ENCODE data around the gene TNFSF15. TPM values are rescaled to one million over a fixed set of nuclear protein-coding genes. Genes with fewer than 3 reads are reported as not detected.
"Not testable (repeated sequence)": the region's sequence is repeated elsewhere in the genome, so short reads cannot be mapped to it uniquely, and the experiment has no call there.

Gene TNFSF15
- total RNA-seq, 1 donor from 2014 or later: 0.59 TPM

DNA sequence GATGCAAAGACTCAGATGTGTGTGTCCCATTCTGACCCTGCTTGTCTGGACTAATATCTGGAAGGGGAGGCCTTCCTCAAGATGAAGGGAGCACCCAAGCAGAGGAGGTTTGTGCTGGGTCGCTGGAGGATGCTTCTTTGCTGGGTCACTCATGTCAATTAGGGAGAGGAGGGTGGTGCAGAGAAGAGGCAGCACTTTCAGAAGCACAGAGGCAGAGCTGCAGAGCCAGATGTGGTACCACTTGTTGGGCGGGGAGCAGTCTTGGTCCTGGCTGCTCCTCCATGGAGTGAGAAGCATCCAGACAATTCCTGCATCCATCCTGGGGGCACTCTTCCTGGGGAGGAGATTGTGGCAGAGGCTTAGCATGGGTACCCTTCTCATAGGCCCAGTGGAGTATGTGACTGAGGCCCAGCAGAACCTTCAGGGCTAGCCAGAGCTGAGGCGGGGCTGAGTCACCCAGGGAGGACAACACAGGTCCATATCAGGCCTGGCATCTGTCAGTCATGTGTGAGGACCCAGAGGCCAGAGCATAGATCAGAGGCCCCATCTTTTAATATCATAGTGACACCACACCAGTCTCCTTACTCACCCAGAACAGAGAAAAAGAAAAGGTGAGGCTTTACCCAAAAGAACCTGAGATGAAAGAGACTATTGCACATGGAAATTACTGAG, 59.8 kb downstream of the TNFSF15 start:
- no peak for DNase-seq

DNA sequence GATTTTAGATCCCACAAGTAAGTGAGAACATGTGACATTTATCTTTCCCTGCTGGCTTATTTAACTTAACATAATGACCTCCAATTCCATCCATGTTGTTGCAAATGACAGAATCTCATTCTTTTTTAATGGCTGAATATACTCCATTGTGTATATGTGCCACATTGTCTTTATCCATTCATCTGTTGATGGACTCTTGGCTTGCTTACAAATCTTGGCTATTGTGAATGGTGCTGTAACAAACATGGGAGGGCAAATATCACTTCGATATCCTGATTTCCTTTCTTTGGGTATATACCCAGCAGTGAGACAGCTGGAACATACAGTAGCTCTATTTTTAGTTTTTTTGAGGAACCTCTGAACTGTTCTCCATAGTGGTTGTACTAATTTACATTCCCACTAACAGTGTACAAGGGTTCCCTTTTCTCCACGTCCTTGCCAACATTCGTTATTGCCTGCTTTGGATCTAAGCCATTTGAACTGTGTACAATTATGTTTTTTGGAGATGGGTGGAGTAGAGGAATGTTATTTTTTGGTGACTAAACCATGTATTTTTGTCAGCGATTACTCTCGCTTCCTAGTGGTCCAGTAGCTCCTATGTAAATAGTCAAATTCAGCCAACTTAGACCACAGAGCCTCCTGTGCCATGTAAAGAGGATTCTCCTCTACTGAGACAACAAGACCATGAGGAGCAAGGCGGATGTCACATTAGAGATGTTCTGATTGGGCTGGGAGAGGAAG, 60.6 kb downstream of the TNFSF15 start:
- no peak for DNase-seq

DNA sequence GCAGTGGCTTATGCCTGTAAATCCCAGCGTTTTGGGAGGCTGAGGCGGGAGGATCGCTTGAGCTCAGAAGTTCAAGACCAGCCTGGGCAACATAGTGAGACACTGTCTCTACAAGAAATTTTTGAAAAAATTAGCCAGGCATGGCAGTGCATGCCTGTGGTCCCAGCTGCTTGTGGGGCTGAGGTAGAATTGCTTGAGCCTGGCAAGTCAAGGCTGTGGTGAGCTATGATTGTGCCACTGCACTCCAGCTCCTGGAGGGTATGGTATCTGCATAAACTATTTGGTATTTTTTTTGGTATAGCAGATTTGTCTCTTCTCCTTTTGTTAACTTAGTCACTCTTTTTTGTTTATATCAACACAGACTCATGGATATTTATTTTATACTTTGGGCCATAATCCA, 62.4 kb downstream of the TNFSF15 start:
- DNase-seq: no peak

DNA sequence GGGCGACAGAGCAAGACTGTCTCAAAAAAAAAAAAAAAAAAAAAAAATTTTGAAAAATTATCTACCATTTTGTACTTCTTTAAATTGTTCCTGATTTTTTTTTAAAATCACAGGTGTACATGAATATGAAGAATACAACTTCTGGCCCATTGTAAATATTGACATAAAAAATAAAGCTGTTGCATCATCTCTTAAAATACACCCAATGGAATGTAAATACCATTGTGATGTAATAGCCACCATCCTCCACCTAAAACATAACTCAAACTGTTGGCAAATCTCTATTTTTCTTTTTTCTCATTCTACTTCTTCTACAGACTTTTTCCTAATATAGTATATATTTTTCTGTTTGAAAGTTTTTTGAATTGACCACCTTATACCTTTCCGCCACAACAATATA, 62.9 kb downstream of the TNFSF15 start:
- DNase-seq: no peak

DNA sequence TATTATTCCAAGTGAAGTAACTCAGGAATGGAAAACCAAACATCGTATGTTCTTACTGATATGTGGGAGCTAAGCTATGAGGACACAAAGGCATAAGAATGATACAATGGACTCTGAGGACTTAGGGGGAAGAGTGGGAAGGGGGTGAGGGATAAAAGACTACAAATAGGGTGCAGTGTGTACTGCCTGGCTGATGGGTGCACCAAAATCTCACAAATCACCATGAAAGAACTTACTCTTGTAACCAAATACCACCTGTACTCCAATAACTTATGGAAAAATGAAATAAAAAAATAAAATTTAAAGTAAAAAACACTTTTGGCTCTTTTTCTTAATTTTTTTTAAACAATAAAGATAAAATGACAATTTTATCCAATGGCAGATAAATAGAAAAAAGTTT, 64.3 kb downstream of the TNFSF15 start:
- DNase-seq: not testable (repeated sequence)

DNA sequence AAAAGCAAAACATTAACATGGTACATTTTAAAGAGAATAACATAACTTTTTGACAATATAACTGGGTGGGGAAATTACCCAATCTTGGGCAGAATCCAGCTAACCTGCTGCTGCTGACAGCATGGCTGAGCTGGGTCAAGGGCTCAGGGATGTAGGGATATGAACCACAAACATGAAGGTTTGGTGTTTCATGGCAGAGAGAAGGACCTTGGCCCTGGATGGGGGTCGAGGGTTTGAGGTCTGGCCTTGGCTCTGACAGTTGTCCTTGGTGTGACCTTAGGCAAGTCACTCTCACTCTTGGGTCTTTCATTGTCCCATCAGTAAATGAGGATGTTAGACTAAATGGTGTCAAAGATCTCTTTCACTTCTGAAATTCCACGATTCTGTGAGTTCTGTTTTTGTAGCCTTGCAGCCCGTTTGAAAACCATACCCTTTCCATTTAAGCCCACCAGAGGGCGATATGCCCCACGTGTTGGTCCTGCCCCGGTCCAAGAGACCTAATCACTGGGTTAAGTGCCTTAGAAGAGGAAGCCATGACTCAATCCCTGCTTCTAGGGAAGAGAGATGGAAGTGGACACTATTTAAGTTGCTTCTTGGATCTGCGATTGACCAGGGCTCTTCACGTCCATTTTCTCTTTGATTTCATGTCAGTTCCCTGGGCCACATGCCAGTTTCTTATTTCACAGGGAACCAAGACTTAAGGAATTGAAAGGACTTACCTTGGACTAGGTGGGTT, 67.1 kb downstream of the TNFSF15 start:
- peak; percentile 51 for DNase-seq

DNA sequence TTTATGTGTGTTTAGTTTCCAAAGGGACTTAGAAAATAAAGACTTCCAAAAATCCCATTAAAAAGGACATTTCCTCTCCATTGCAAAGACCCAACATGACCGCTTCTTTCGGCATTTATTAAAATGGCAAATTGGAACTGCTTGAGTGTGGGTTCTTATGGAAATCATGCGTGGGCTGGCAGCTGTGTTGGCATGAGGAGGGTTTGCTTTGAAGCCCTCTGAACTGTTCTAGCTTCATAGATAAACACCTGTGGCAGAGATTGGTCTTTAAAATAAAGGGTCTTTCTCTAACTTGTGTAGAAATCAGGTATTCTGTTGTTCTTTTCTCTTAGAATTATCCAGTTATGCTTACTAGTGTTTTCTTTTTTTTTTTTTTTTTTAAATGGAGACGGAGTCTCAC, 68.0 kb downstream of the TNFSF15 start:
- DNase-seq: no peak

DNA sequence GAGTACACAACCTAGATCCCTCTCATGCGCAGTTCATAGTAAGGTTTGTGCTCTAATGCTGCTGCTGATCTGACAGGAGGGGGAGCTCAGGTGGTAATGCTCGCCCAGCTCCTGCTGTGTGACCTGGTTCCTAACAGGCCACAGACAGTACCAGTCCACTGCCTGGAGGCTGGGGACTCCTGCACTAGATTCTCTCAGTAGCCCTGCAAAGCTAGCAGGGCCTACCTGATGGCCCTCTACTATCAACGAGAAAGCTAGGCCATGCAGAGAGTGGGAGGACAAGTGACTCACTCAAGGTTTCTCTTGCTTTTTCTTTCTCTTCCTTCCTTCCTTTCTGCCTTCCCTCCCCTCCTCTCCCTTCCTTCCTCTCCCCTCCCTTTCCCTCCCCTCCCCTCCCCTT, 68.7 kb downstream of the TNFSF15 start:
- DNase-seq: no peak

DNA sequence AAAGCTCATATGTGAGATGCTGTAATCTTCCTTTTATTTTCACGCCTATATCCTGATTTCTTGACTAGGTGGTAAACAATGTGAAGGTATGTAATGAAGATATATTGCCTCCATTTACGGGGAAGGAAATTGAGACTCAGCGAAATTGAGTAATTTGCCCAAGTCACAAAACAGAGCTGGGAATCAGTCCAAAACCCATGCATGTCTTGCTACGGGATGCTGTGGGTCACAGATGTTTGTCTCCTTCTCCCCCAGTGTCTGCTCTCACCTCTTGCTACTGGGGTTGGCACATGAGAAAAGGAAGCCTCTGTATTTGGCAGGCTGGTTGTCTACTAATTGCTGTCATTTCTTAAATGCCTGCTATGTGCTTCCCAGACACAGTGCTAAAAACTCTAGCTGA, 70.1 kb downstream of the TNFSF15 start:
- peak; percentile 53 for DNase-seq

DNA sequence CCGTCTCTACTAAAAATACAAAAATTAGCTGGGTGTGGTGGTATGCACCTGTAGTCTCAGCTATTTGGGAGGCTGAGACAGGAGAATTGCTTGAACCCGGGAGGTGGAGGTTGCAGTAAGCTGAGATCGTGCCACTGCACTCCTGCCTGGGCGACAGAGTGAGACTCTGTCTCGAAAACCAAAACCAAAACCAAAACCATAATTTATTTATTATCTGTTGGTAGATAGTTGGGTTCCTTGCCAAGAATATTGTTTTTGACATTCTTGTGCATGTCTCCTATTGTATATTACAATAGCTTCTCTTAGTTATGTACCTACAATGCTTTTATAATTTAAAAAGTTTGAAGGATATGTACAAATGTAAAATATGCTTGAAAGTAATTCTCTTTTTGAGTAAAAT, 70.7 kb downstream of the TNFSF15 start:
- not testable (repeated sequence) for DNase-seq

Other genes with a start within 250 kb of the TNFSF15 start
- gene ATP6V1G1, start 218.3 kb downstream of the TNFSF15 start, total RNA-seq: 129 TPM
- 6.1 TPM for gene TMEM268, start 194.7 kb downstream of the TNFSF15 start, total RNA-seq
- gene TEX53, start 148.2 kb downstream of the TNFSF15 start, total RNA-seq: not detected
- not detected for gene TEX48, start 123.8 kb downstream of the TNFSF15 start, total RNA-seq
- 1.6 TPM for gene TNFSF8, start 124.6 kb upstream of the TNFSF15 start, total RNA-seq

Data from skin of body (tissue), 2 donors.